GM21423 (cell line): ENCODE data around the gene RTP3.
"Not testable (repeated sequence)": the region's sequence is repeated elsewhere in the genome, so short reads cannot be mapped to it uniquely, and the experiment has no call there.

Experiments used
- ATAC-seq: cut with Tn5 transposase; IDR thresholded peaks from one replicate; pipeline ENCODE4 v1.9.1; 2021; ENCODE audit warnings: mild to moderate bottlenecking, moderate library complexity; ENCODE audit not compliant: unreplicated experiment

Gene RTP3

DNA sequence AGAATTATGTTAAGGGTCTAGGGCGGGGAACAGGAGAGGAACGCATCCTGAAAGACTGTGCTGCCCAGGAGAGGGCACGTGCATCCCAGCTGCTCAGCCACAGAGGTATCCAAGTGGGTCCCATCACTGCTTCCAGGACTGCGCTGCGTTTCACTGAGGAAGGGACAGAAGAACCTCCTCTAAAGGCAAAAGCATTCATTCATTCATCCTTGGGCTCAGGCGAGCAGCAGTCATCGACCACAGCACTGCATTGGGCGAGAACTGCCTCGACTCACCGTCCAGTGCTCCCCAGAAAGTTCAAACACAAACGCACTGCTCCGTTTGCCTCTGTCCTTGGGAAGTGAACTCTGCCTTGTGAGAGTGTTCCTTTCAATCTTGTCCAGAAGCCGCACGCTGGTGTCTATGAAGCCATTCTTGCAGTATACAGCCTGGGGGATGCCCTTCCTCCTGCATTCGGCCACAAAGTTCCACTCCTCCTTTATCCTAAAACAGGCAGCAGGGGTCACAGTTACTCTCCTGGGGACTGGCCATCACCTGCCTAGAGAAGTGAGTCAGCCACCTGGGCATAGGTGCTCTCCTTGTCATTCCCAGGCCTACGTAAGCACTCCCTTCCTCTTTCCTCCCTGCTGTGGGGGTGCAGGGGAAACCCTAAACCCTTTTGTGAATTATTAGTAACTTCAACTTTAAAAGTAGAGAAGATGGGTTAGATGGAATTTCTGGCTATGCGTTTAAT lies 47.2 kb downstream of the RTP3 start:
- ATAC-seq, result no peak

- ATAC-seq, result no peak
Measured at GRCh38 chr3:46545818-46546630, 48.2 kb downstream of the RTP3 start.

- ATAC-seq, result no peak
Measured at GRCh38 chr3:46546896-46547440, 49.2 kb downstream of the RTP3 start.

DNA sequence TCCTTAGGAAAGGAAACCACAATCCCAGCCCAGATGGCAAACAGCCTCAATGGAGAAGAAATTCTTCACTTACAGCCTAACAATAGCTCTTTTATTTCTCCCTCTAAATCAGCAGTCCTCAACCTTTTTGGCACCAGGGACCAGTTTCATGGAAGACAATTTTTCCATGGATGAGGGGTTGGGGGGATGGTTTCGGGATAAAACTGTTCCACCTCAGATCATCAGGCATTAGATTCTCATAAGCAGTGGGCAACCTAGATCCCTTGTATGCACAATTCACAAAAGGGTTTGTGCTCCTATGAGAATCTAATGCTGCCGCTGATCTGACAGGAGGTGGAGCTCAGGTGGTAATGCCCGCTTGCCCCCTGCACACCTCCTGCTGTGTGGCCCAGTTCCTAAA lies 50.8 kb downstream of the RTP3 start:
- ATAC-seq, result not testable (repeated sequence)

GRCh38 chr3:46549408-46549904 lies 51.7 kb downstream of the RTP3 start:
- no peak for ATAC-seq

GRCh38 chr3:46549989-46550388 lies 52.2 kb downstream of the RTP3 start:
- ATAC-seq, result no peak
